Heart left ventricle (tissue), 16 donors: Measurements from ENCODE around the gene SLC37A1. TPM values are rescaled to one million over a fixed set of nuclear protein-coding genes. Genes with fewer than 3 reads are reported as not detected.

ENCODE experiments used
- ATAC-seq, 4 donors: fragments of 200-7000 bp; cut with Tn5 transposase; one replicate each; pipeline ENCODE4 v1.9.1; 2020 to 2022; ENCODE audit warnings: moderate library complexity in 4 of 4, mild to moderate bottlenecking in 3 of 4, moderate number of reproducible peaks in 1 of 4
- DNase-seq, 5 donors: peaks; one replicate each; pipeline ENCODE4 v3.0.0-alpha.2; 2020
- H3K27ac ChIP-seq, 12 donors: fragments of 200-600 bp; sonication (generic) in 4 of 12; one replicate each; pipeline versions ENCODE4 v1.5.0 to v1.8.0; 2016 to 2022; ENCODE audit warnings: mild to moderate bottlenecking in 2 of 12
- H3K27me3 ChIP-seq, 9 donors: fragments of 200-600 bp; sonication (generic) in 2 of 9; one replicate each; pipeline versions ENCODE4 v1.5.1 to v1.8.0; 2016 to 2022; ENCODE audit warnings: mild to moderate bottlenecking in 3 of 9
- H3K36me3 ChIP-seq, 9 donors: fragments of 200-600 bp; sonication (generic) in 2 of 9; one replicate each; pipeline versions ENCODE4 v1.5.0 to v1.8.0; 2018 to 2022; ENCODE audit warnings: mild to moderate bottlenecking in 2 of 9
- H3K4me1 ChIP-seq, 12 donors: fragments of 200-600 bp; sonication (generic) in 4 of 12; one replicate each; pipeline versions ENCODE4 v1.5.0 to v1.8.0; 2016 to 2022; ENCODE audit warnings: mild to moderate bottlenecking in 3 of 12
- H3K4me3 ChIP-seq, 12 donors: fragments of 200-600 bp; sonication (generic) in 4 of 12; one replicate each; pipeline versions ENCODE4 v1.5.0 to v1.8.0; 2017 to 2022; ENCODE audit warnings: mild to moderate bottlenecking in 9 of 12, moderate library complexity in 4 of 12
- H3K9me3 ChIP-seq, 12 donors: fragments of 200-600 bp; sonication (generic) in 4 of 12; one replicate each; pipeline versions ENCODE4 v1.5.0 to v1.8.0; 2016 to 2022; ENCODE audit warnings: mild to moderate bottlenecking in 1 of 12
- CTCF ChIP-seq, 12 donors: fragments of 200-600 bp; sonication (generic) in 4 of 12; IDR thresholded peaks; one replicate each; pipeline versions ENCODE4 v1.5.0 to v1.8.0; 2018 to 2022; ENCODE audit warnings: antibody characterized with exemption in 12 of 12, mild to moderate bottlenecking in 5 of 12
- POLR2A ChIP-seq, 2 donors: fragments of 450-650 bp; IDR thresholded peaks; one replicate each; pipeline ENCODE4 v1.6.1; 2017; ENCODE audit warnings: antibody characterized with exemption in 2 of 2, mild to moderate bottlenecking in 2 of 2, moderate library complexity in 2 of 2
- WGBS, 4 donors: extraction: QIAGEN DNeasy Blood & Tissue Kit in 2 of 4; methylation state at CpG; one replicate each; pipeline versions ENCODE4 v1.1.5 to v1.1.7; 2013 to 2018; 5-methylcytosine and 5-hydroxymethylcytosine counted together
- intact Hi-C, 10 donors: fragments of 100-400 bp; cut with DNase I; formaldehyde crosslinking; loops; one replicate each; pipeline versions ENCODE4 v1.11.1 to v1.14.2; 2022
- polyA plus RNA-seq, 2 donors: library from polyadenylated mRNA; stranded (reverse); fragments of 200-250 nt; gene quantifications; one replicate each; pipeline ENCODE4 v1.2.3, GENCODE V29; 2013
- total RNA-seq, 9 donors: library from RNA; depleted of rRNA in 2 of 9; stranded (reverse); fragments of >200 nt in 2 of 9; fragmentation: NEBNext Ultra II Directional in 3 of 9; extraction: Animal tissue kit (Norgen Biotek cat#: 25700) in 3 of 9; gene quantifications; one replicate each; pipeline versions ENCODE4 v1.1.0 to v1.2.4, GENCODE V29; 2016 to 2023
- donor health status: ischemic (EF 13 %, LVEDD 7.1; RV severe dilation, severe dysfunction).
- donor health status: healthy with polysubstance abuse.
- donor health status: DM: no; HTN: yes; CAD: no.
- donor health status: DM: no; HTN: no; CAD: no.
- donor health status: ischemic (EF 25% LVEDD 6.9; RV normal size, moderate dysfunction).
- donor health status: ischemic (EF 25% LVEDD 5.7; RV mildly dilated, moderate dysfunction).
- donor health status: healthy.
- donor health status: DM: yes; HTN: yes; CAD: no.
- donor health status: ischemic (EF 35%, LVEDD 5.7; RV mildly dilated, moderate dysfunction).
- donor health status: nonischemic (EF 11% LVEDD 7.7; RV severe dilation, severe dysfunction).
- donor health status: DM: yes; HTN: yes; CAD: no.
- donor health status: PGD.
- donor health status: ischemic (EF 29% LVEDD 5.4; RV normal size, mild dysfunction).
- donor health status: nonischemic (EF 23%, LVEDD 6.1; RV moderate dilation, normal function).

The SLC37A1 gene
- total and polyA plus RNA-seq, 11 donors = 2.2 to 13.0 (median 3.8) TPM

GRCh38 chr21:42534421-42535378 is 21.0 kb downstream of the SLC37A1 start:
- Histone ChIP-seq H3K27me3 (no peaks in the 10 kb centered on the region), H3K4me1 (peaks cover 0 to 34% (median 11%) of the 10 kb centered on the region in 12 donors), H3K4me3 (peak overlapping the region in 2 of 12 donors; percentile 9 to 32), H3K36me3 (peaks cover 0 to 34% (median 9%) of the 10 kb centered on the region in 9 donors), H3K9me3 (no peaks in the 10 kb centered on the region), H3K27ac (peak overlapping the region in 2 of 12 donors; percentile 24 to 74)
- DNase-seq (peak in 4 of 5 donors; percentile 32 to 62 (median 46)), ATAC-seq (peak; percentile 15 to 61 (median 44))
- WGBS, 4 donors = 66 to 73% (median 70%) methylated on average over 28 of the region's 28 CpGs
- intact Hi-C loops = no loop called here
- TF ChIP-seq POLR2A (IDR thresholded peaks at IDR 0.05) (no peak), CTCF (IDR thresholded peaks at IDR 0.05) (no peak)

GRCh38 chr21:42535602-42536171 is 22.0 kb downstream of the SLC37A1 start:
- intact Hi-C loops = loop anchor here in 1 of 10 donors (2.0 kb wide), 1 partner anchor 69 kb away; no protein-coding TSS in a partner anchor
- Histone ChIP-seq H3K4me1 (peaks cover 0 to 34% (median 11%) of the 10 kb centered on the region in 12 donors), H3K27ac (peak overlapping the region in 1 of 12 donors; percentile 30), H3K9me3 (no peaks in the 10 kb centered on the region), H3K36me3 (peaks cover 0 to 39% (median 13%) of the 10 kb centered on the region in 9 donors), H3K27me3 (no peaks in the 10 kb centered on the region), H3K4me3 (no peak overlapping the region)
- DNase-seq = peak in 1 of 5 donors; percentile 60
- no peak for ATAC-seq
- no peak for TF ChIP-seq POLR2A (IDR thresholded peaks at IDR 0.05)
- no peak for TF ChIP-seq CTCF (IDR thresholded peaks at IDR 0.05)
- WGBS, 4 donors = 59 to 79% (median 78%) methylated on average over 12 to 17 of the region's 17 CpGs

GRCh38 chr21:42536601-42537000 is 22.9 kb downstream of the SLC37A1 start:
- Histone ChIP-seq H3K27me3 (no peaks in the 10 kb centered on the region), H3K36me3 (peaks cover 0 to 48% (median 19%) of the 10 kb centered on the region in 9 donors), H3K4me3 (no peak overlapping the region), H3K9me3 (no peaks in the 10 kb centered on the region), H3K4me1 (peaks cover 0 to 34% (median 11%) of the 10 kb centered on the region in 12 donors), H3K27ac (no peak overlapping the region)
- WGBS, 4 donors = 92 to 96% (median 93%) methylated on average over 8 of the region's 8 CpGs
- ATAC-seq (no peak), DNase-seq (no peak)
- intact Hi-C loops = loop anchor here in 1 of 10 donors (2.0 kb wide), 1 partner anchor 70 kb away; no protein-coding TSS in a partner anchor
- TF ChIP-seq POLR2A (IDR thresholded peaks at IDR 0.05) = no peak
- no peak for TF ChIP-seq CTCF (IDR thresholded peaks at IDR 0.05)
